GM21390 (cell line): ENCODE results near the gene IAPP.
"Not testable (repeated sequence)": the region's sequence is repeated elsewhere in the genome, so short reads cannot be mapped to it uniquely, and the experiment has no call there.

Experiments
- ATAC-seq: cut with Tn5 transposase; IDR thresholded peaks from one replicate; pipeline ENCODE4 v1.9.1; 2021; ENCODE audit not compliant: unreplicated experiment

The IAPP gene

GRCh38 chr12:21370845-21371449 is 1.8 kb upstream of the IAPP start:
- ATAC-seq = no peak

- ATAC-seq = no peak
Observed at GRCh38 chr12:21379218-21379617, 6.5 kb downstream of the IAPP start.

GRCh38 chr12:21381320-21381719 is 8.6 kb downstream of the IAPP start:
- ATAC-seq = not testable (repeated sequence)

GRCh38 chr12:21384261-21384660 is 11.6 kb downstream of the IAPP start:
- ATAC-seq = no peak

GRCh38 chr12:21387174-21387573 is 14.5 kb downstream of the IAPP start:
- ATAC-seq = no peak

GRCh38 chr12:21392384-21392783 is 19.7 kb downstream of the IAPP start:
- ATAC-seq = no peak

- ATAC-seq = not testable (repeated sequence)
Observed at GRCh38 chr12:21394828-21395626, 22.3 kb downstream of the IAPP start.

GRCh38 chr12:21413369-21414277 is 40.9 kb downstream of the IAPP start:
- ATAC-seq = no peak

GRCh38 chr12:21416511-21417121 is 43.9 kb downstream of the IAPP start:
- no peak for ATAC-seq

- not testable (repeated sequence) for ATAC-seq
Observed at GRCh38 chr12:21418398-21418797, 45.7 kb downstream of the IAPP start.

- ATAC-seq = not testable (repeated sequence)
Observed at GRCh38 chr12:21419009-21419699, 46.5 kb downstream of the IAPP start.

- no peak for ATAC-seq
Observed at GRCh38 chr12:21428241-21428640, 55.5 kb downstream of the IAPP start.
